Gastroesophageal sphincter (tissue), 3 donors: ENCODE results near the gene DIO3.

Experiments used
- EP300 ChIP-seq: sonication (generic); formaldehyde crosslinking; IDR thresholded peaks from one replicate; pipeline ENCODE4 v1.6.1; 2017; ENCODE audit warnings: antibody characterized with exemption, mild to moderate bottlenecking
- POLR2A ChIP-seq, 2 donors: fragments of 450-650 bp; IDR thresholded peaks; one replicate each; pipeline ENCODE4 v1.6.1; 2017; ENCODE audit warnings: antibody characterized with exemption in 2 of 2, mild to moderate bottlenecking in 2 of 2, moderate library complexity in 1 of 2
- POLR2AphosphoS5 ChIP-seq: sonication (generic); formaldehyde crosslinking; IDR thresholded peaks from one replicate; pipeline ENCODE4 v1.6.1; 2017; ENCODE audit warnings: antibody characterized with exemption
- TF ChIP-seq, protein P1 (sequence below), 4 experiments: fragments of 200-600 bp in 2 of 4; fragments of 450-650 bp in 2 of 4; sonication (generic) in 1 of 4; IDR thresholded peaks; one replicate each; pipeline ENCODE4 v1.5.1; 2017 to 2019; ENCODE audit warnings: antibody characterized with exemption in 4 of 4, mild to moderate bottlenecking in 2 of 4, moderate library complexity in 2 of 4

DNA sequence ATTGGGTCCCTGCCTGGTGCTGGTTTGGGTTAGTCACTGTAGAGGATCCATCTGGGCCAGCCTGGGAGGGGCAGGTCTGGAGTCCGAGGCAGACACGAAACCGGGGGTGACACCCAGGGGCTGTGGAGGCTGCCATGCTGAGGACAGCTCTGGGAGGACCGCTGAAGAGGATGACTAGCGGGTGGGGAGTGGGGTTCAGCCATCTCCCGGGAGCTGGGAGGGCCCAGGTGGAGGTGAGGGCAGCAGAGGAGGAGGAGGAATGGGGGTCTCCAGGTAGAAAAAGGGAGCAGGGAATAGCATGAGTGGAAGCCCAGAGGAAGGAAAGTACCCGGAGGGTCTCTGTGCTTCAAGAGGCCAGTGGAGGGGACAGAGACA is 4.0 kb upstream of the DIO3 start:
- TF ChIP-seq, protein P1, sequence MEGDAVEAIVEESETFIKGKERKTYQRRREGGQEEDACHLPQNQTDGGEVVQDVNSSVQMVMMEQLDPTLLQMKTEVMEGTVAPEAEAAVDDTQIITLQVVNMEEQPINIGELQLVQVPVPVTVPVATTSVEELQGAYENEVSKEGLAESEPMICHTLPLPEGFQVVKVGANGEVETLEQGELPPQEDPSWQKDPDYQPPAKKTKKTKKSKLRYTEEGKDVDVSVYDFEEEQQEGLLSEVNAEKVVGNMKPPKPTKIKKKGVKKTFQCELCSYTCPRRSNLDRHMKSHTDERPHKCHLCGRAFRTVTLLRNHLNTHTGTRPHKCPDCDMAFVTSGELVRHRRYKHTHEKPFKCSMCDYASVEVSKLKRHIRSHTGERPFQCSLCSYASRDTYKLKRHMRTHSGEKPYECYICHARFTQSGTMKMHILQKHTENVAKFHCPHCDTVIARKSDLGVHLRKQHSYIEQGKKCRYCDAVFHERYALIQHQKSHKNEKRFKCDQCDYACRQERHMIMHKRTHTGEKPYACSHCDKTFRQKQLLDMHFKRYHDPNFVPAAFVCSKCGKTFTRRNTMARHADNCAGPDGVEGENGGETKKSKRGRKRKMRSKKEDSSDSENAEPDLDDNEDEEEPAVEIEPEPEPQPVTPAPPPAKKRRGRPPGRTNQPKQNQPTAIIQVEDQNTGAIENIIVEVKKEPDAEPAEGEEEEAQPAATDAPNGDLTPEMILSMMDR (IDR thresholded peaks at IDR 0.05) = no peak
- no peak for TF ChIP-seq POLR2AphosphoS5
- no peak for TF ChIP-seq EP300
- no peak for TF ChIP-seq POLR2A (IDR thresholded peaks at IDR 0.05)
